GM12878 (cell line): Measurements from ENCODE around the gene MAPK9.

Experiments
- BCL11A ChIP-seq: IDR thresholded peaks from 2 replicates; pipeline ENCODE4 v1.6.1; 2011; ENCODE audit warnings: low read depth, low read length
- CTCF ChIP-seq, 3 experiments: IDR thresholded peaks in 2 of 3; conservative IDR thresholded peaks in 1 of 3; 2 replicates each; pipeline ENCODE4 v1.5.1; 2011; ENCODE audit warnings: low read depth in 3 of 3, low read length in 3 of 3, mild to moderate bottlenecking in 3 of 3, control low read depth in 2 of 3, moderate library complexity in 2 of 3, inconsistent platforms in 1 of 3, mixed read lengths in 1 of 3; ENCODE audit not compliant: control insufficient read depth in 2 of 3, insufficient read depth in 1 of 3; ENCODE audit errors: extremely low read depth in 1 of 3
- FOXK2 ChIP-seq: fragments of 450-650 bp; IDR thresholded peaks from 2 replicates; pipeline ENCODE4 v1.6.1; 2017; ENCODE audit warnings: mild to moderate bottlenecking, moderate library complexity
- MAX ChIP-seq: IDR thresholded peaks from 2 replicates; pipeline ENCODE4 v1.6.1; 2012; ENCODE audit warnings: low read depth, low read length, improper control_type of control experiment
- MYC ChIP-seq: IDR thresholded peaks from 2 replicates; pipeline ENCODE4 v1.6.1; 2011; ENCODE audit warnings: mild to moderate bottlenecking, low read length, moderate library complexity, inconsistent platforms; ENCODE audit not compliant: insufficient read depth, insufficient replicate concordance, insufficient read length, severe bottlenecking
- POLR2A ChIP-seq: IDR thresholded peaks from 2 replicates; pipeline ENCODE4 v1.6.1; 2011; ENCODE audit warnings: low read depth, mild to moderate bottlenecking, low read length
- REST ChIP-seq: IDR thresholded peaks from 2 replicates; pipeline ENCODE4 v1.6.1; 2012; ENCODE audit warnings: mild to moderate bottlenecking, low read depth, low read length
- RFX5 ChIP-seq: IDR thresholded peaks from 2 replicates; pipeline ENCODE4 v1.6.1; 2011; ENCODE audit warnings: low read depth, low read length, improper control_type of control experiment
- USF1 ChIP-seq: IDR thresholded peaks from 2 replicates; pipeline ENCODE4 v1.6.1; 2011; ENCODE audit warnings: borderline replicate concordance, low read depth, mild to moderate bottlenecking, moderate library complexity, mixed read lengths, low read length; ENCODE audit not compliant: insufficient read depth; ENCODE audit errors: extremely low read length
- USF2 ChIP-seq: IDR thresholded peaks from 2 replicates; pipeline ENCODE4 v1.6.1; 2011; ENCODE audit warnings: low read depth, low read length, improper control_type of control experiment, borderline replicate concordance

- no peak for TF ChIP-seq RFX5
- no peak for TF ChIP-seq CTCF (IDR thresholded peaks at IDR 0.05 in 2 of 3, conservative IDR thresholded peaks at IDR 0.05 in 1 of 3; ENCODE audit: control insufficient read depth in 2 of 3, extremely low read depth in 1 of 3, insufficient read depth in 1 of 3, low read depth in 3 of 3, low read length in 3 of 3)
- TF ChIP-seq POLR2A: no peak
- TF ChIP-seq MYC: no peak
- TF ChIP-seq MAX: no peak
- TF ChIP-seq USF1: no peak
- no peak for TF ChIP-seq BCL11A
- no peak for TF ChIP-seq USF2
- no peak for TF ChIP-seq FOXK2
- no peak for TF ChIP-seq REST
Observed at GRCh38 chr5:180284149-180284548, 7.7 kb downstream of the MAPK9 start.
